HepG2 (cell line): ENCODE measurements around the gene POGLUT3. TPM values are rescaled to one million over a fixed set of nuclear protein-coding genes. Genes with fewer than 3 reads are reported as not detected.

ENCODE experiments used
- ATAC-seq: fragments of 200-7000 bp; cut with Tn5 transposase; 3 replicates; pipeline ENCODE4 v1.9.1; 2020; ENCODE audit warnings: mild to moderate bottlenecking, moderate library complexity
- BruUV-seq: library from RNA; stranded (reverse); fragments of 400-500 nt; replicated peaks from 2 replicates; lab custom pipeline; 2021; lab: Mats Ljungman, UMichigan
- CTCF ChIA-PET: fragments of 300-600 bp; formaldehyde crosslinking; extraction: SDS; loops from one replicate; lab custom pipeline; 2021; ENCODE audit warnings: low total read pairs, inconsistent platforms, low intra/inter-chr PET ratio; lab: Yijun Ruan, JAX
- POLR2A ChIA-PET: fragments of 350-600 bp; sonication (Branson Sonifier 250); formaldehyde crosslinking; loops from one replicate; lab custom pipeline; 2020; ENCODE audit warnings: antibody characterized with exemption, inconsistent platforms; lab: Yijun Ruan, JAX
- DNase-seq: peaks from one replicate; pipeline ENCODE4 v3.0.0-alpha.2; 2015; ENCODE audit warnings: low spot score
- FAIRE-seq: peaks from 3 replicates; lab custom pipeline; 2011; peaks lifted over from hg19 to GRCh38; lab: Jason Lieb, UNC
- H2AFZ ChIP-seq: one replicate; pipeline ENCODE4 v1.6.1; 2011; ENCODE audit warnings: low read length, inconsistent platforms
- H3K27ac ChIP-seq: fragments of 300-600 bp; 3 replicates; pipeline ENCODE4 v1.8.0; 2011; ENCODE audit warnings: mixed run types, mild to moderate bottlenecking, mixed read lengths, low read length, inconsistent platforms; ENCODE audit not compliant: insufficient read depth; ENCODE audit errors: extremely low read length
- H3K27me3 ChIP-seq, 2 experiments: fragments of 200-600 bp in 1 of 2; 2 replicates in 1 of 2; 3 replicates in 1 of 2; pipeline versions ENCODE4 v1.6.0 to v1.8.0; 2011; ENCODE audit warnings: low read length in 2 of 2, mild to moderate bottlenecking in 2 of 2, moderate library complexity in 2 of 2, inconsistent platforms in 1 of 2; ENCODE audit not compliant: insufficient read depth in 2 of 2, control insufficient read depth in 1 of 2
- H3K36me3 ChIP-seq, 2 experiments: fragments of 200-600 bp in 1 of 2; replicated peaks in 1 of 2; 2 replicates in 1 of 2; 3 replicates in 1 of 2; pipeline versions ENCODE4 v1.5.1 to v1.8.0; 2011; ENCODE audit warnings: low read length in 2 of 2, inconsistent platforms in 1 of 2; ENCODE audit not compliant: insufficient read depth in 2 of 2, control insufficient read depth in 1 of 2
- H3K4me1 ChIP-seq: 2 replicates; pipeline ENCODE4 v1.5.1; 2012; ENCODE audit warnings: low read length, inconsistent platforms; ENCODE audit not compliant: insufficient read depth
- H3K4me2 ChIP-seq: 2 replicates; pipeline ENCODE4 v1.6.0; 2011; ENCODE audit warnings: low read depth, low read length, inconsistent platforms
- H3K4me3 ChIP-seq, 3 experiments: fragments of 200-600 bp in 1 of 3; sonication (generic), shearing (Covaris generic) in 1 of 3; replicated peaks in 1 of 3; 2 replicates each; pipeline ENCODE4 v1.5.1; 2011 to 2016; ENCODE audit warnings: low read length in 3 of 3, inconsistent platforms in 2 of 3, low read depth in 2 of 3, mild to moderate bottlenecking in 2 of 3, control low read depth in 1 of 3, mixed read lengths in 1 of 3; ENCODE audit not compliant: insufficient read depth in 1 of 3
- H3K79me2 ChIP-seq: one replicate; pipeline ENCODE4 v1.6.1; 2011; ENCODE audit warnings: low read length, inconsistent platforms; ENCODE audit not compliant: insufficient read depth
- H3K9ac ChIP-seq: 2 replicates; pipeline ENCODE4 v1.6.0; 2011; ENCODE audit warnings: mild to moderate bottlenecking, low read depth, low read length, inconsistent platforms; ENCODE audit not compliant: insufficient read depth
- H3K9me3 ChIP-seq: 2 replicates; pipeline ENCODE4 v1.5.1; 2012; ENCODE audit warnings: mild to moderate bottlenecking, low read length
- H4K20me1 ChIP-seq: 2 replicates; pipeline ENCODE4 v1.6.0; 2011; ENCODE audit warnings: inconsistent platforms, mild to moderate bottlenecking, low read length, moderate library complexity; ENCODE audit not compliant: insufficient read depth
- KLF13 ChIP-seq: sonication (generic); formaldehyde crosslinking; IDR thresholded peaks from 2 replicates; pipeline ENCODE4 v1.4.0; 2020; ENCODE audit warnings: mild to moderate bottlenecking, missing genetic modification reagents
- MATR3 ChIP-seq: sonication (generic); formaldehyde crosslinking; IDR thresholded peaks from 2 replicates; pipeline ENCODE4 v1.4.0; 2020; ENCODE audit warnings: missing genetic modification reagents
- PHF21A ChIP-seq: sonication (generic); formaldehyde crosslinking; IDR thresholded peaks from 2 replicates; pipeline ENCODE4 v1.5.0; 2020; ENCODE audit warnings: mild to moderate bottlenecking, missing genetic modification reagents
- RBM22 ChIP-seq: fragments of 200-400 bp; formaldehyde crosslinking; optimal IDR thresholded peaks from 2 replicates; pipeline ENCODE3; 2017; ENCODE audit warnings: mild to moderate bottlenecking, low read length, moderate library complexity
- RCOR2 ChIP-seq: IDR thresholded peaks from 2 replicates; pipeline ENCODE4 v1.6.1; 2016; ENCODE audit warnings: missing biosample characterization, missing genetic modification reagents
- SETDB1 ChIP-seq: sonication (generic); formaldehyde crosslinking; IDR thresholded peaks from 2 replicates; pipeline ENCODE4 v1.5.1; 2020; ENCODE audit warnings: missing genetic modification reagents, mild to moderate bottlenecking, borderline replicate concordance
- ZNF205 ChIP-seq: IDR thresholded peaks from 2 replicates; pipeline ENCODE4 v1.6.1; 2018; ENCODE audit warnings: missing biosample characterization, missing genetic modification reagents
- ZNF343 ChIP-seq: sonication (generic); formaldehyde crosslinking; IDR thresholded peaks from 2 replicates; pipeline ENCODE4 v1.4.0; 2020; ENCODE audit warnings: mild to moderate bottlenecking, missing genetic modification reagents
- ZNF496 ChIP-seq: sonication (generic); formaldehyde crosslinking; IDR thresholded peaks from 2 replicates; pipeline ENCODE4 v1.8.1; 2023; ENCODE audit warnings: mild to moderate bottlenecking, moderate library complexity, missing genetic modification reagents; ENCODE audit not compliant: insufficient replicate concordance
- ZNF75D ChIP-seq: sonication (generic); formaldehyde crosslinking; IDR thresholded peaks from 2 replicates; pipeline ENCODE4 v1.8.1; 2023; ENCODE audit warnings: missing genetic modification reagents, mild to moderate bottlenecking, borderline replicate concordance
- ZNF776 ChIP-seq: sonication (generic); formaldehyde crosslinking; IDR thresholded peaks from 2 replicates; pipeline ENCODE4 v1.4.0; 2020; ENCODE audit warnings: mild to moderate bottlenecking, missing genetic modification reagents
- ZNF780A ChIP-seq: sonication (generic); formaldehyde crosslinking; IDR thresholded peaks from 2 replicates; pipeline ENCODE4 v1.8.0; 2022; ENCODE audit warnings: mild to moderate bottlenecking, missing genetic modification reagents, moderate library complexity
- ZNF784 ChIP-seq: sonication (generic); formaldehyde crosslinking; IDR thresholded peaks from 2 replicates; pipeline ENCODE4 v1.5.1; 2020; ENCODE audit warnings: missing genetic modification reagents, mild to moderate bottlenecking, borderline replicate concordance
- ZNF879 ChIP-seq: sonication (generic); formaldehyde crosslinking; IDR thresholded peaks from 2 replicates; pipeline ENCODE4 v1.8.1; 2023; ENCODE audit warnings: missing genetic modification reagents
- ZSCAN20 ChIP-seq: sonication (generic); formaldehyde crosslinking; IDR thresholded peaks from 2 replicates; pipeline ENCODE4 v1.4.0; 2020; ENCODE audit warnings: missing genetic modification reagents, mild to moderate bottlenecking, borderline replicate concordance
- WGBS: methylation state at CpG from one replicate; pipeline ENCODE4 v1.1.6; 2017; ENCODE audit warnings: low lambda C conversion rate; 5-methylcytosine and 5-hydroxymethylcytosine counted together
- in situ Hi-C: cut with HindIII; loops from 2 replicates; pipeline ENCODE4 v1.10.0; 2017; ENCODE audit warnings: low pct_unique_long_range_greater_than_20kb; ENCODE audit not compliant: extremely low pct_ligation_motif_present
- intact Hi-C: fragments of 100-400 bp; cut with micrococcal nuclease; formaldehyde crosslinking; loops from one replicate; pipeline ENCODE4 v1.10.0; 2022; ENCODE audit not compliant: unreplicated experiment
- polyA plus RNA-seq, 8 experiments: library from polyadenylated mRNA; depleted of rRNA in 3 of 8; stranded (reverse) in 7 of 8; unstranded in 1 of 8; fragments of >200 nt; fragmentation: Illumina TruSeq in 4 of 8; extraction: Trizol in 4 of 8; gene quantifications; 2 replicates each; pipeline versions ENCODE4 v1.2.1 to v1.2.3, GENCODE V29; 2011 to 2016; ENCODE audit warnings: low read depth in 4 of 8, missing spikeins in 1 of 8, mixed read lengths in 1 of 8; ENCODE audit not compliant: insufficient read depth in 1 of 8
- total RNA-seq, 5 experiments: library from RNA; depleted of rRNA; stranded (reverse); fragments of >200 nt; fragmentation: Illumina TruSeq; extraction: Trizol; gene quantifications; 2 replicates each; pipeline ENCODE4 v1.2.3, GENCODE V29; 2016; ENCODE audit warnings: low read depth in 1 of 5
- TF ChIP-seq, protein P1 (sequence below): sonication (generic); formaldehyde crosslinking; IDR thresholded peaks from 2 replicates; pipeline ENCODE4 v1.5.0; 2020; ENCODE audit warnings: mild to moderate bottlenecking, missing genetic modification reagents
- TF ChIP-seq, protein P2 (sequence below): sonication (generic); formaldehyde crosslinking; IDR thresholded peaks from 2 replicates; pipeline ENCODE4 v1.4.0; 2020; ENCODE audit warnings: missing genetic modification reagents, borderline replicate concordance

The POGLUT3 gene
- total and polyA plus RNA-seq, 2 of the 13 experiments (the other 11 are each of a cell fraction or from before 2014, with no cell fraction given): 14.3 to 22.0 TPM

- no peak for TF ChIP-seq ZNF784 (CRISPR knock-in tag)
- TF ChIP-seq ZSCAN20: no peak
- no peak for TF ChIP-seq ZNF496 (CRISPR knock-in tag)
- TF ChIP-seq ZNF205 (CRISPR knock-in tag): no peak
- TF ChIP-seq, protein P1, sequence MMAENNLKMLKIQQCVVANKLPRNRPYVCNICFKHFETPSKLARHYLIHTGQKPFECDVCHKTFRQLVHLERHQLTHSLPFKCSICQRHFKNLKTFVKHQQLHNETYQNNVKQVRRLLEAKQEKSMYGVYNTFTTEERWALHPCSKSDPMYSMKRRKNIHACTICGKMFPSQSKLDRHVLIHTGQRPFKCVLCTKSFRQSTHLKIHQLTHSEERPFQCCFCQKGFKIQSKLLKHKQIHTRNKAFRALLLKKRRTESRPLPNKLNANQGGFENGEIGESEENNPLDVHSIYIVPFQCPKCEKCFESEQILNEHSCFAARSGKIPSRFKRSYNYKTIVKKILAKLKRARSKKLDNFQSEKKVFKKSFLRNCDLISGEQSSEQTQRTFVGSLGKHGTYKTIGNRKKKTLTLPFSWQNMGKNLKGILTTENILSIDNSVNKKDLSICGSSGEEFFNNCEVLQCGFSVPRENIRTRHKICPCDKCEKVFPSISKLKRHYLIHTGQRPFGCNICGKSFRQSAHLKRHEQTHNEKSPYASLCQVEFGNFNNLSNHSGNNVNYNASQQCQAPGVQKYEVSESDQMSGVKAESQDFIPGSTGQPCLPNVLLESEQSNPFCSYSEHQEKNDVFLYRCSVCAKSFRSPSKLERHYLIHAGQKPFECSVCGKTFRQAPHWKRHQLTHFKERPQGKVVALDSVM (CRISPR knock-in tag): no peak
- no peak for TF ChIP-seq PHF21A (CRISPR knock-in tag)
- no peak for TF ChIP-seq KLF13 (CRISPR knock-in tag)
Observed at GRCh38 chr11:108508653-108509593, 10.7 kb upstream of the POGLUT3 start (continued).

DNA sequence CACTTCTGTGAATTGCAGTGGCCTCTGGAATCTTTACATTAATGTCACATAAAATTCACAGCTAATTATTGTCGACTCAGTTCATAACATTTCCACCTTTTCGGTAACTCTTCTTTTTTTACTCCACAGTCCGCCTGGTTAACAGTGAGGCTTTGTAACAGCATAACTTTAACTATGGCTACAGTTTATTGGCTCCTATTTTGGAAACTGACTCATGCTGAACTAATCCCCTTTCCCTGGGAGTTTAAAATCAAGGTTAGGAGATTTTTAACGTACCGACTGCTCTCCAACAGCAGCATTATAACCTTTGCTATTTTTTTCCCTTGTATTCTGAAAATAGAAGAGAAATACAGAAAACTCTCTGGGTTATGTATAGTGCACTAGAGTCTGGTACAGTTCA, 3.2 kb upstream of the POGLUT3 start:
- no peaks in the 10 kb centered on the region for H3K9me3 ChIP-seq
- H3K4me2 ChIP-seq: no peak overlapping the region
- 48% methylated on average over 5 of the region's 5 CpGs for WGBS
- no TSS peak for BruUV-seq
- ChIA-PET CTCF (no interaction called here), POLR2A (no interaction called here)
- DNase-seq (no peak), ATAC-seq (no peak), FAIRE-seq (no peak)
- no peaks in the 10 kb centered on the region for H3K79me2 ChIP-seq
- no peaks in the 10 kb centered on the region for H3K36me3 ChIP-seq
- H2AFZ ChIP-seq: no peak overlapping the region
- in situ Hi-C loops: no loop called here
- H3K4me3 ChIP-seq: no peak overlapping the region
- intact Hi-C loops: no loop called here
- peaks cover 45% of the 10 kb centered on the region for H3K4me1 ChIP-seq
- no peak overlapping the region for H3K27ac ChIP-seq
- no peaks in the 10 kb centered on the region for H4K20me1 ChIP-seq
- H3K27me3 ChIP-seq: no peaks in the 10 kb centered on the region
- no peak overlapping the region for H3K9ac ChIP-seq
- TF ChIP-seq RBM22 (no peak), ZNF776 (no peak), ZNF343 (CRISPR knock-in tag) (no peak), ZNF75D (no peak), ZNF784 (CRISPR knock-in tag) (no peak), MATR3 (CRISPR knock-in tag) (no peak), ZNF780A (no peak), RCOR2 (no peak), ZNF879 (CRISPR knock-in tag) (no peak), SETDB1 (CRISPR knock-in tag) (no peak)
- TF ChIP-seq, protein P2, sequence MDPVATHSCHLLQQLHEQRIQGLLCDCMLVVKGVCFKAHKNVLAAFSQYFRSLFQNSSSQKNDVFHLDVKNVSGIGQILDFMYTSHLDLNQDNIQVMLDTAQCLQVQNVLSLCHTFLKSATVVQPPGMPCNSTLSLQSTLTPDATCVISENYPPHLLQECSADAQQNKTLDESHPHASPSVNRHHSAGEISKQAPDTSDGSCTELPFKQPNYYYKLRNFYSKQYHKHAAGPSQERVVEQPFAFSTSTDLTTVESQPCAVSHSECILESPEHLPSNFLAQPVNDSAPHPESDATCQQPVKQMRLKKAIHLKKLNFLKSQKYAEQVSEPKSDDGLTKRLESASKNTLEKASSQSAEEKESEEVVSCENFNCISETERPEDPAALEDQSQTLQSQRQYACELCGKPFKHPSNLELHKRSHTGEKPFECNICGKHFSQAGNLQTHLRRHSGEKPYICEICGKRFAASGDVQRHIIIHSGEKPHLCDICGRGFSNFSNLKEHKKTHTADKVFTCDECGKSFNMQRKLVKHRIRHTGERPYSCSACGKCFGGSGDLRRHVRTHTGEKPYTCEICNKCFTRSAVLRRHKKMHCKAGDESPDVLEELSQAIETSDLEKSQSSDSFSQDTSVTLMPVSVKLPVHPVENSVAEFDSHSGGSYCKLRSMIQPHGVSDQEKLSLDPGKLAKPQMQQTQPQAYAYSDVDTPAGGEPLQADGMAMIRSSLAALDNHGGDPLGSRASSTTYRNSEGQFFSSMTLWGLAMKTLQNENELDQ (CRISPR knock-in tag): no peak
